Dendritic cell treated with granulocyte-macrophage colony-stimulating factor and Interleukin-4, amounts not matched to agents 40 ng/mL and 50 ng/mL, for 4 days (primary cell): ENCODE data around the gene CLIP2.
"Not testable (repeated sequence)": the region's sequence is repeated elsewhere in the genome, so short reads cannot be mapped to it uniquely, and the experiment has no call there.

Experiments
- H3K27ac Mint-ChIP-seq: one replicate; pipeline ENCODE4 v1.8.0; 2022; ENCODE audit warnings: mild to moderate bottlenecking, mixed read lengths
- H3K27me3 Mint-ChIP-seq: one replicate; pipeline ENCODE4 v1.8.0; 2022; ENCODE audit warnings: mild to moderate bottlenecking, mixed read lengths
- H3K36me3 Mint-ChIP-seq: one replicate; pipeline ENCODE4 v1.8.0; 2022; ENCODE audit warnings: low read depth, mixed read lengths
- H3K4me1 Mint-ChIP-seq: one replicate; pipeline ENCODE4 v1.8.0; 2022; ENCODE audit warnings: low read depth, mixed read lengths
- H3K4me3 Mint-ChIP-seq: one replicate; pipeline ENCODE4 v1.8.0; 2022; ENCODE audit warnings: mild to moderate bottlenecking, moderate library complexity, mixed read lengths
- H3K9me3 Mint-ChIP-seq: one replicate; pipeline ENCODE4 v1.8.0; 2022; ENCODE audit warnings: mixed read lengths
- intact Hi-C: fragments of 100-400 bp; cut with micrococcal nuclease; formaldehyde crosslinking; loops from one replicate; pipeline ENCODE4 v1.15.0; 2022

The CLIP2 gene

GRCh38 chr7:74395745-74396311 is 106.6 kb downstream of the CLIP2 start:
- H3K36me3 Mint-ChIP-seq = peaks cover 97% of the 10 kb centered on the region
- no peaks in the 10 kb centered on the region for H3K27me3 Mint-ChIP-seq
- H3K4me1 Mint-ChIP-seq = peaks cover 11% of the 10 kb centered on the region
- H3K9me3 Mint-ChIP-seq = no peaks in the 10 kb centered on the region
- intact Hi-C loops = no loop called here
- H3K27ac Mint-ChIP-seq = no peak overlapping the region
- H3K4me3 Mint-ChIP-seq = no peak overlapping the region

GRCh38 chr7:74396993-74397392 is 107.8 kb downstream of the CLIP2 start:
- Mint-ChIP-seq H3K4me1 (peaks cover 11% of the 10 kb centered on the region), H3K27me3 (no peaks in the 10 kb centered on the region), H3K4me3 (no peak overlapping the region), H3K36me3 (peaks cover 97% of the 10 kb centered on the region), H3K9me3 (no peaks in the 10 kb centered on the region), H3K27ac (no peak overlapping the region)
- intact Hi-C loops = no loop called here

GRCh38 chr7:74398426-74398825 is 109.2 kb downstream of the CLIP2 start:
- Mint-ChIP-seq H3K4me1 (peaks cover 11% of the 10 kb centered on the region), H3K9me3 (no peaks in the 10 kb centered on the region), H3K36me3 (peaks cover 97% of the 10 kb centered on the region), H3K27ac (no peak overlapping the region), H3K4me3 (no peak overlapping the region), H3K27me3 (no peaks in the 10 kb centered on the region)
- intact Hi-C loops = no loop called here

GRCh38 chr7:74399006-74399405 is 109.8 kb downstream of the CLIP2 start:
- H3K27ac Mint-ChIP-seq = no peak overlapping the region
- no peaks in the 10 kb centered on the region for H3K27me3 Mint-ChIP-seq
- intact Hi-C loops = no loop called here

GRCh38 chr7:74400420-74401136 is 111.4 kb downstream of the CLIP2 start:
- H3K4me1 Mint-ChIP-seq = no peaks in the 10 kb centered on the region
- H3K36me3 Mint-ChIP-seq = peaks cover 98% of the 10 kb centered on the region
- no peaks in the 10 kb centered on the region for H3K9me3 Mint-ChIP-seq
- no peaks in the 10 kb centered on the region for H3K27me3 Mint-ChIP-seq
- intact Hi-C loops = loop anchor here (1.0 to 2.0 kb wide), 2 partner anchors 194 to 332 kb away; no protein-coding TSS in a partner anchor
- no peak overlapping the region for H3K4me3 Mint-ChIP-seq
- no peak overlapping the region for H3K27ac Mint-ChIP-seq

More at GRCh38 chr7:74399006-74399405, 109.8 kb downstream of the CLIP2 start:
- no peak overlapping the region for H3K4me3 Mint-ChIP-seq
- H3K9me3 Mint-ChIP-seq = no peaks in the 10 kb centered on the region
- peaks cover 98% of the 10 kb centered on the region for H3K36me3 Mint-ChIP-seq
- H3K4me1 Mint-ChIP-seq = peaks cover 7% of the 10 kb centered on the region

GRCh38 chr7:74401137-74401859 is 112.1 kb downstream of the CLIP2 start:
- Mint-ChIP-seq H3K9me3 (no peaks in the 10 kb centered on the region), H3K27ac (no peak overlapping the region), H3K27me3 (no peaks in the 10 kb centered on the region), H3K4me3 (no peak overlapping the region), H3K4me1 (no peaks in the 10 kb centered on the region), H3K36me3 (peaks cover 94% of the 10 kb centered on the region)
- intact Hi-C loops = loop anchor here (1.0 to 2.0 kb wide), 2 partner anchors 195 to 332 kb away; no protein-coding TSS in a partner anchor

- H3K27me3 Mint-ChIP-seq, H3K9me3 Mint-ChIP-seq, H3K4me1 Mint-ChIP-seq, intact Hi-C loops, H3K27ac Mint-ChIP-seq, H3K4me3 Mint-ChIP-seq: not testable (repeated sequence)
- peaks cover 80% of the 10 kb centered on the region for H3K36me3 Mint-ChIP-seq
Measured at GRCh38 chr7:74402668-74403067, 113.5 kb downstream of the CLIP2 start.

- Mint-ChIP-seq H3K36me3 (peaks cover 69% of the 10 kb centered on the region), H3K27me3 (no peaks in the 10 kb centered on the region), H3K9me3 (no peaks in the 10 kb centered on the region), H3K4me1 (no peaks in the 10 kb centered on the region), H3K4me3 (no peak overlapping the region), H3K27ac (no peak overlapping the region)
- intact Hi-C loops = no loop called here
Measured at GRCh38 chr7:74403521-74404387, 114.5 kb downstream of the CLIP2 start.

GRCh38 chr7:74404388-74404700 is 115.1 kb downstream of the CLIP2 start:
- Mint-ChIP-seq H3K27me3 (peaks cover under 1% of the 10 kb centered on the region), H3K27ac (no peak overlapping the region), H3K36me3 (peaks cover 63% of the 10 kb centered on the region), H3K9me3 (no peaks in the 10 kb centered on the region), H3K4me1 (no peaks in the 10 kb centered on the region), H3K4me3 (no peak overlapping the region)
- intact Hi-C loops = no loop called here

- Mint-ChIP-seq H3K36me3 (peaks cover 61% of the 10 kb centered on the region), H3K27me3 (peaks cover 3% of the 10 kb centered on the region), H3K4me1 (no peaks in the 10 kb centered on the region), H3K4me3 (no peak overlapping the region), H3K27ac (no peak overlapping the region), H3K9me3 (no peaks in the 10 kb centered on the region)
- intact Hi-C loops = no loop called here
Measured at GRCh38 chr7:74404741-74405140, 115.5 kb downstream of the CLIP2 start.

- H3K27ac Mint-ChIP-seq = no peak overlapping the region
- no peak overlapping the region for H3K4me3 Mint-ChIP-seq
- H3K27me3 Mint-ChIP-seq = peaks cover 3% of the 10 kb centered on the region
- intact Hi-C loops = no loop called here
- H3K4me1 Mint-ChIP-seq = no peaks in the 10 kb centered on the region
- H3K36me3 Mint-ChIP-seq = peaks cover 55% of the 10 kb centered on the region
- H3K9me3 Mint-ChIP-seq = no peaks in the 10 kb centered on the region
Measured at GRCh38 chr7:74405191-74405898, 116.1 kb downstream of the CLIP2 start.

- Mint-ChIP-seq H3K4me3 (no peak overlapping the region), H3K36me3 (peaks cover 49% of the 10 kb centered on the region), H3K9me3 (no peaks in the 10 kb centered on the region), H3K4me1 (no peaks in the 10 kb centered on the region), H3K27me3 (peaks cover 3% of the 10 kb centered on the region), H3K27ac (no peak overlapping the region)
- intact Hi-C loops = no loop called here
Measured at GRCh38 chr7:74405899-74406512, 116.8 kb downstream of the CLIP2 start.

GRCh38 chr7:74407958-74408357 is 118.8 kb downstream of the CLIP2 start:
- no peak overlapping the region for H3K27ac Mint-ChIP-seq
- intact Hi-C loops = no loop called here

More at GRCh38 chr7:74407958-74408357, 118.8 kb downstream of the CLIP2 start:
- Mint-ChIP-seq H3K4me1 (no peaks in the 10 kb centered on the region), H3K4me3 (no peak overlapping the region), H3K9me3 (no peaks in the 10 kb centered on the region), H3K27me3 (peaks cover 3% of the 10 kb centered on the region), H3K36me3 (peaks cover 29% of the 10 kb centered on the region)
